ENCODE measurements around the gene PSENEN.
A peak's percentile ranks its signal among the peaks of the same experiment; 100 is the strongest.
"Not testable (repeated sequence)": the region's sequence is repeated elsewhere in the genome, so short reads cannot be mapped to it uniquely, and the experiment has no call there.

Gene PSENEN

DNA sequence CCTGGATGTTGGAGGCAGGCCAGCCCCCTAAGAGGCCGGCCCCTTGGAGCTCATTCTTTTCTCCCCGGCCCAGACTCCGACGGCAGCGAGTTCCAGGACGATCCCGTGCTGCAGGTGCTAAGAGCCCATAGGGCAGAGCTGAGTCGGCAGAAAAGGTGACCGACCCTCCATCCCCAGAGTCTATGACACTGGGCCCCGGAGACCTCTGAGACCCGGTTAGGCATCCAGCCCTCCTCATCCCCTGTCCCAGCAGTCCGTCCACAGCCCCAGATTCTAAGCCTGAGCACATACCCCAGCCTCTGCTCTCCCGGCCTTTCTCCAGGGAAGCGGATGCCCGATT lies 22.6 kb downstream of the PSENEN start:
- no peak for DNase-seq (ENCODE audit: low read depth in 1 of 2, low spot score in 1 of 2)

DNA sequence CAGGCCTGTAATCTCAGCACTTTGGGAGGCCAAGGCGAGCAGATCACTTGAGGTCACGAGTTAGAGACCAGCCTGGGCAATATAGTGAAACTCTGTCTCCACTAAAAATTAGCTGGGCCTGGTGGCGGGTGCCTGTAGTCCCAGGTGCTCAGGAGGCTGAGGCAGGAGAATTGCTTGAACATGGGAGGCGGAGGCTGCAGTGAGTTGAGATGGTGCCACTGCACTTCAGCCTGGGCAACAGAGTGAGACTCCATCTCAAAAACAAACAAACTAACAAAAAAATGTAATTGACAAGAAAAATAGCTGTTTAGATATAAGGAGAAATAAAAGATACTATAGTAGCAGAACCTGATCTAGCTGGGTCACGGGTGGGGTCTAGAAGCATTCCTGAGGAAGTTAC lies 26.9 kb downstream of the PSENEN start:
- not testable (repeated sequence) for DNase-seq (ENCODE audit: low read depth in 1 of 2, low spot score in 1 of 2)

DNA sequence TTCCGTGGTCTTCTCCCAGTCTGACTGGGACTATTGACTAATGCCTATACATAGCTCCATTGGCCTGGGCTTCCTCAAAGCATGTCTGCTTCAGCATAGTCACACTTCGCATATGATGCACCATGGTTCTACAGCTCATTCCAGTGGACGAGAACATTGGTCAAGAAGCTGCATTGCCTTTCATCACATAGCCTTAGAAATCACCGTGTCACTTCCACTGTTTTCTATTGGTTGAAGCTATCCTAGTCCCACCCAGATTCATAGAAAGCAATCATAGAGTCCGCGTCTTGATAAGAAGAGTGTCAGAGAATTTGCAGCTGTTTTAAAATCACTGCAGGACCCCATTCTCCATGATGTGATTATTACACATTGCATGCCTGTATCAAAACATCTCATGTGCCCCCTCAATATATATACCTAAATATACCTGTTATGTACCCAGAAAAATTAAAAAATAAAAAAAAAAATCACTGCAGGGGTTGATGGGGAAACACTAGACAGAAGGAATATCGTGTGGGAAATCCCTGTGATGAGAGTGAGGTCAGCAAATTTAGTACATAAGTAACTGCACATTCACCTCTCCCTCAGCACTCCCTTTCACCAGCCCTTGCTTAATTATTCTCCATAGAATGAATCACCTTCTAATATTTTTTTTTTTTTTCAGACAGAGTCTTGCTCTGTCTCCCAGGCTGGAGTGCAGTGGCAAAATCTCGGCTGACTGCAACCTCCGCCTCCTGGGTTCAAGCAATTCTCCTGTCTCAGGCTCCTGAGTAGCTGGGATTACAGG lies 27.8 kb downstream of the PSENEN start:
- DNase-seq (ENCODE audit: low read depth in 1 of 2, low spot score in 1 of 2) = no peak

DNA sequence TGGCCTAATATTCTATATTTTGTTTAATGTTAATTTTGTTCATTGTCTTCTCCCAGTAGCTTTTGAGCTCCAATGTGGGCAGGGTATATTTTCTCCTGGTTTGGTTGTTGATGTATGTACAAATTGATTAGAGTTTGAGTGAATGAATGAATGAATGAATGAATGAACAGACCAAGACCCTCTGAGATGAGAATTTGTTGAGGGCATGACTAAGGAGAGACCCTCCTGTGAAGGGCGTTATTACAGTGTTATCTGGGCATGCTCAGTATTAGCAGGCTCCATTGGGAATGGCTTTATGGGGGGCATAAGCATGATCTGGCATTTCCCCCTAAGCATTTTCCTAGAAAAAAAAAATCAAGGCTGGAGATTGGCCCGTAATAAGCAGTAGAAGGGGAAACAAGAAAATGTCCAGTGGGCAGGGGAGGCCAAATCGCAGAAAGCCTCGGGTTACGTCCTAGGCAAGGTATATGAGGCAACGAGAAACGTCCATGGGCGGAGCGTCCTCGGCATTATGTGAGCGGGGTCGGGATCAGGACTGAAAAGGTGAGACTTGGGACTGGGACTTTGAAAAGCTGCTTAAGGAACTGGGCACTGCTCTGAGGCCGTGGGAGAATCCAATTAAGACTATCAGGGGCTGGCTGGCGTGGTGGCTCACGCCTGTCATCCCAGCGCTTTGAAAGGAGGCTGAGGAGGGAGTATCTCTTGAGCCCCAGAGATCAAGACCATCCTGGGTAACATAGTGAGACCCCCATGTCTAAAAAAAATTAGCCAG lies 29.0 kb downstream of the PSENEN start:
- no peak for DNase-seq (ENCODE audit: low read depth in 1 of 2, low spot score in 1 of 2)

DNA sequence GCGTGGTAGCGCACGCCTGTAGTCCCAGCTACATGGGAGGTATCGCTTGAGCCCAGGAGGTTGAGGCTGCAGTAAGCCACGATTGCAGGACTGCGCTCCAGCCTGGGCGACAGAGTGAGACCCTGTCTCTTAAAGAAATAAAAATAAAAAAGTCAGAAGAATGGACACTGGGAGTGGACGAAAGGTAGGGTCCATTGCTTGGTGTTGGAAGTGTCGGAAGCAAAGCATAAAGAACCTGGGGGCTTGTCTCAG lies 29.5 kb downstream of the PSENEN start:
- no peak for DNase-seq (ENCODE audit: low read depth in 1 of 2, low spot score in 1 of 2)

DNA sequence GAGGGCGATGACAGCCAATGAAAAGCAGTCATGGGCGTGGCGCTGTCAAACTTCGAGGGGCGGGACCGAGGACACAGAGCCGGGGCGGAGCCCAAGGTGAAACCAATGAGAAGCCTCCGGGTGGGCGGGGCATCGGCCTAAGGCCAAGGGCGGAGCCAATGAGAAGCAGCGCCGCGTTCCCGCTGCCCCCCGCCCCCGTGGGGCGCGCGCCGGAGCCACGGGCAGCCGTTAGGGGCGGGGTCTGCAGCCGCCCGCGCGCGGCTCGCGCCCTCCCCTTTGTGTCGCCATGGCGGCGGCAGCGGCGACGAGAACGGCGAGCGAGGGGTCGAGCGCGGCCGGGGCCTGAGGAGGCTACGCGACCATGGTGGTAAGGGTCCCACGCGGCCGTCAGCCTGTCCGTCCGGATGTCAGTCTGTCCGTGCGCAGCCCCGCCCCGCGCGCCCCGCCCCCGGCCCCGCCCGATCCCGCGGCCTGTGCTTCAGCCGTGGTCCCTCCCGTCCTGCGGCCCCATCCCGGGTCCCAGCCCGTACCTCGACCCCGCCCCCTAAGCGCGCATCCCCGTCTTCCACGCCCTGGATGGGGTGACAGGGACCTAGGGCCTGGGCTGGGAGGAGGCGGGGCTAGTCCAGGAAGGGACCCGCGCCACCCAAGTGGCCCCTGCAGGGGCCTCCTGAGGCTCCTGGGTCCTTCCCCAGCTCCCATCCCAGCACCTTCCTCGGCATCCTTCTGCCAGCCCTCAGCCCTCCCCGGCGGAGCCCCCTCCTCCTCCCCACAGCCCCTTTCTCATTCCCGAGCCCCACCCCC lies 30.0 kb downstream of the PSENEN start, which contains the start of gene ARHGAP33:
Gene ARHGAP33 (plus strand): TSS at position 267 of the 804 bp plus-strand sequence. CDS start 95 bp downstream, at position 362.
- DNase-seq (ENCODE audit: low read depth in 1 of 2, low spot score in 1 of 2) = peak; percentile 95 to 96

DNA sequence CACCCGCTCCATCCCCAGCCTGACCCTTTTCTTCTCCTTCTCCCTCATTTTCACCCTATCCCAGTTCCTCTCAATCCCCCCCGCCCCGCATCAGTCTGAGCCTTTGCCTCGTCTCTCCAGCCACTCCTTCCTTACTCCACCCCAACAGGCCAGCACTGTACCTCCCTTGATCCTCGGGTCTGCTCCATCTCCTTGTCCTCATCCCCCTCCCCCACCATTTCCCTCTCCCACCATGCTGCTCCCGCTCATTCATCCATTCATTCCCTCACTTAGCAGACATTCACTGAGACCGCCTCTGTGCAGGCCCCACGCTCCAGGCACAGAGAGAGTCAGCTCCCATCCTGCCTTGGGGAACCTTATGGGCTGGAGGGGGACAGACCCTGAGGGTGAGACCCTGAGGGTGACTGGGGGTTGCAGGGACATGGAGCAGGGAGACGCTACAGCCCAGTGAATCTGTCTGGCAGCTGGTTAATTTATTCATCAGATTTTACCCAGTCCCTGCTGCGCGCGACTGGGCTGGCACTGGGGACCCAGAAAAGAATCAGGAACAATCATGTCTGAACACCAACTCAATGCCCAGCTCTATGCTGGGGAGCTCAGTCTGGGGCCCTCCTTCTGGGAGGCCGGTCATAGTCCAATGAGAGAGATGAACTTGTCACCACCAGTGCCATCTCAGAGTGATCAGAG lies 30.8 kb downstream of the PSENEN start:
- no peak for DNase-seq (ENCODE audit: low read depth in 1 of 2, low spot score in 1 of 2)

DNA sequence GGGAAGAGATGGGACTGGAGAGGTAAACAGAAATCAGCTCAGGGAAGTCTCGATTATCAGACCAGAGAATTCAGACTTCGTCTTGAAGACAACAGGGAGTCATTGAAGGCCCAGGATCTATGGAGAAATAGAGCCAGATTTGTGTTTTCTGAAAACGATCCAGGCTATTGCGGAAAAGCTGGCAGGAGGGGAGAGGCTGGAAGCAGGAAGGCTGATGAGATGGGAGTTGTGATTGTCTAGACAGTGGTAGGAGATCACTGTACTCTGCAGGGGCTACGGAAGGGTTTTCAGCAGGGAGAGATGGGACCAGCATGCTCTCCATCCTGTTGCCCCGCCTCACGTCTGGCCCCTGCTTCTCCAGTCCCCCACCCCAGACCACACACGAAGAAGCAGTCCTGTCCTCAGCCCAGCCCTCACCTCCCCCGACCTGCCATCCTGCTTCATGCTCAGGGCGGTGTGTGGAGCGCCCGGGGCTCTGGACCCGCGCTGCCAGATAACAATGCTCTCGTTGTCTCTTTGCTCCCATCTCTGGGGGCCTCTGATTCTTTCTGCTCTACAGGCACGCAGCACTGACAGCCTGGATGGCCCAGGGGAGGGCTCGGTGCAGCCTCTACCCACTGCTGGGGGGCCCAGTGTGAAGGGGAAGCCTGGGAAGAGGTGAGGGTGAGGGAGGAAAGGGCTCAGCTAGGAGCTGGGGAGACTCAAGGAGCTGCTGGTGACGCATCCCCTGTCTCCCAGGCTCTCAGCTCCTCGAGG lies 31.8 kb downstream of the PSENEN start:
- no peak for DNase-seq (ENCODE audit: low read depth in 1 of 2, low spot score in 1 of 2)

DNA sequence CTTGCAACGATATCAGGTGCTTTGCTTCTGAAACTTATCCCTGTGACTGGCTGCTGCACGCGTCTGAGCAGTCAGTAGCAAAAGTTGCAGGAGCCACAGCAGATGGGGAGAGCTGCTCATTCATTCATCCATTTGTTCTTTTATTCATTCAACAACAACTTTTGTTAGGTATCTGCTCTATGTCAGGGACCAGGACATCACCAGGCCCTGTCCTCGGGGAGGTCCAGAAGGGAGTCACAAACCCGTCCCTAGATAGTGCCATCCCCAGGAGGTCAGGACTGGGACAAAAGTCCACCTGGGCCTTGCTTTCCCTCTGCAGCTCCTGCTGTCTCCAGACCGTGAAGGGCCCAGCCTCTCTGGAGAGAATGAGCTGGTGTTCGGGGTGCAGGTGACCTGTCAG lies 32.5 kb downstream of the PSENEN start:
- no peak for DNase-seq (ENCODE audit: low read depth in 1 of 2, low spot score in 1 of 2)

DNA sequence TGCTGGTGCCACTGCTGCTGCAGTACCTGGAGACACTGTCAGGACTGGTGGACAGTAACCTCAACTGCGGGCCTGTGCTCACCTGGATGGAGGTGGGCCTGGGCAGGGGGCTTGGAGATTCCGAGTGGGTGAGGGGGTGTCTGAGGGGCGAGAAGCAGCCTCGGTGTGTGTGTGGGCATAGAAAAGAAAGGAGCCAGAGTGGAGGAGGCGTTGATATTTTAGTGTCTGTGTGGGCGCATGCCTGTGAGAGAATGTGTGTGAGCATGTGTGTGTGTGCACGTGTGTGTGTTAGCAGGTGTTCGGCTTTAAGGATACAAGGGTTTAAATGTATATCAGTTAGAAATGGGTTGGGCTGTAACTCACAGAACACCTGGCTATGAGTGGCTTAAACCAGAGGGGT lies 33.6 kb downstream of the PSENEN start:
- no peak for DNase-seq (ENCODE audit: low read depth in 1 of 2, low spot score in 1 of 2)

DNA sequence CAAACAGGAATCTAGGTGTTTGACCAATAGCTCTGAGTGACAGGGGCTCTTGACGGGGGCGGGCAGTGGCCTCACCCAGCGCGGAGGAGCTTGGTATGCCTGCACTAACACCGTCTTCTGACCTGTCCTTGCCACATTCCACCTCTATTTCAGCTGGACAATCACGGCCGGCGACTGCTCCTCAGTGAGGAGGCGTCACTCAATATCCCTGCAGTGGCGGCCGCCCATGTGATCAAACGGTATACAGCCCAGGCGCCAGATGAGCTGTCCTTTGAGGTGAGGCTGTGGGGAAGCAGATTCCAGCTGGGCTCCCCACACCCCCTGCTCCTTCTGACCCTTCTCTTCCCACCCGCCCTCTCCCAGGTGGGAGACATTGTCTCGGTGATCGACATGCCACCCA lies 34.6 kb downstream of the PSENEN start:
- DNase-seq (ENCODE audit: low read depth in 1 of 2, low spot score in 1 of 2) = no peak

DNA sequence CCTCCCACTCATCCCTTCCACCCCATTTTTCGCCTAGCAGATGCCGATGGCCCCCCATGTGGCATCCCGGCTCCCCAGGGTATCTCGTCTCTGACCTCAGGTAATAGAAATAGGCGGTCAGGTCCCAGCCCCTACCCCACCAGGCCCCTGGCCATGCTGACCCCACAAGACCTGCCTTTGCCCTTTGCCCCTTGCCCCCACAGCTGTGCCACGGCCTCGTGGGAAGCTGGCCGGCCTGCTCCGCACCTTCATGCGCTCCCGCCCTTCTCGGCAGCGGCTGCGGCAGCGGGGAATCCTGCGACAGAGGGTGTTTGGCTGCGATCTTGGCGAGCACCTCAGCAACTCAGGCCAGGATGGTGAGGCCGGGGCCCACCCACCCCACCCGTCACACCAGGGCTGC lies 35.3 kb downstream of the PSENEN start:
- no peak for DNase-seq (ENCODE audit: low read depth in 1 of 2, low spot score in 1 of 2)

DNA sequence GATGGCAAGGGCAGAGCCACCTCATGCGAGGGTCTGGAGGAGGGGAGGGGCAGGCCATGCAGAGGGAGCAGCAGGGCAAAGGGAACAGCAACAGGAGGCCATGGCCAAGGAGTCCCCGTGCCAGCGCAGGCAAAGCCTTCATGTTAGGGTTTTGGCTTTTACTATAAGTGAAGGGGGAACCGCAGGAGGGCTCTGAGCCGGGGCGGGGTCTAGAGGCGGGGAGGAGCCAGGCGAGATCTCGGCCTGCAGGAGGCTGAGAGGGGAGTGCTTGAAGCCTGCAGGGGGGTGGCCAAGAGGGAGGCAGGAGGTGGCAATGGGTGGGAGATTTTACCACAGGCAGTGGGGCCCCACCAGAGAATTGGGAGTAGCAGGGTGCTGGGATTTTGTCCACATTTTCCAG lies 36.2 kb downstream of the PSENEN start:
- DNase-seq (ENCODE audit: low read depth in 1 of 2, low spot score in 1 of 2) = no peak

DNA sequence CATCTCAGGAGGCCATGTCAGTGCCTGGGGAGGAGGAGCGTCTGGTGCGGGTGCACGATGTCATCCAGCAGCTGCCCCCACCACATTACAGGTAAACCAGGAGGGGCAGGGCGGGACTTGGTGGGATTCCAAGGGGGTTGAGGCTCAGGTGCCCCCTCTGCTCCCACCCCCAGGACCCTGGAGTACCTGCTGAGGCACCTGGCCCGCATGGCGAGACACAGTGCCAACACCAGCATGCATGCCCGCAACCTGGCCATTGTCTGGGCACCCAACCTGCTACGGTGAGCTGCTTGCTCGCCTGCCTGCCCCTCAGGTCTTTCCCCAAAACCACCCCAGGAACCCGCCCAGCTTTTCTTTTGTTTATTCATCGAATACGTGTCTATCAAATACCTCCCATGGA lies 37.1 kb downstream of the PSENEN start:
- DNase-seq (ENCODE audit: low read depth in 1 of 2, low spot score in 1 of 2) = no peak

DNA sequence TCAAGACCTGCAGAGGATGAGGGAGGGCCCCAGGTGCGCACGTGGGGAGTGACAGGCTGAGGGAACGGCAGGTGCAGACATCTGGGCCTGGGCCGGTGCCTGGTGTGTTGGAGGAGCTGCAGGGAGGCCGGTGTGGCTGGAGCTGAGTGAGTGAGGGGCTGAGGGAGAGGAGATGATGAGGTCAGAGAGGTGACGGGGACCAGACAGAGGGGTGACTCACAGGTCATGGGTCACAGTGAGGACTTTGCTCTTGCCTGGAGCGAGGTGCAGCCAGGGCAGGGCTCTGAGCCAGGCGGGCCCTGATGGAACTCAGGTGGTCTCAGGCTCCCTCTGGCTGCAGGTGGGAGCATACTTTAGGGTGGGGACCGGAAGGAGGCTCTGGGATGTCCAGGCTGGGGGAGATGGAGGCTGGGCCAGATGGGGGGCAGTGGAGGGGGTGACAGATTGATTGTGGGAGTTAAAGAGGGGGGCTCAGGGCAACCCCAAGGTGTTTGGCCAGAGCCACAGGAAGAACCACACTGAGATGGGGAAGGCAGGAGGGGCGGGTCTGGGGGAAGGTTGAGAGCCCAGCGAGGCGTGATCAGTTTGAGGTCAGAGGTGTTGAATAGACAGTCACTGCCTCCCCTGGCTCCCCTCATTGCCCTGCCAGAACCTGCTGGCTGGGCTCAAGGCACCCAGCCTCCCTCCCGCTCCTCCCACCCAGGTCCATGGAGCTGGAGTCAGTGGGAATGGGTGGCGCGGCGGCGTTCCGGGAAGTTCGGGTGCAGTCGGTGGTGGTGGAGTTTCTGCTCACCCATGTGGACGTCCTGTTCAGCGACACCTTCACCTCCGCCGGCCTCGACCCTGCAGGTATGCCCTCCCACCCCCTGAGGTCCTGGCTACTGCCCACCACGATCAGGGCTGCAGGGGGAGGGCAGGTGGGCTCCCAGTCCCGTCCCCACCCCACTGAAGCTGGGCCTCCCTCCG lies 38.3 kb downstream of the PSENEN start:
- no peak for DNase-seq (ENCODE audit: low read depth in 1 of 2, low spot score in 1 of 2)

DNA sequence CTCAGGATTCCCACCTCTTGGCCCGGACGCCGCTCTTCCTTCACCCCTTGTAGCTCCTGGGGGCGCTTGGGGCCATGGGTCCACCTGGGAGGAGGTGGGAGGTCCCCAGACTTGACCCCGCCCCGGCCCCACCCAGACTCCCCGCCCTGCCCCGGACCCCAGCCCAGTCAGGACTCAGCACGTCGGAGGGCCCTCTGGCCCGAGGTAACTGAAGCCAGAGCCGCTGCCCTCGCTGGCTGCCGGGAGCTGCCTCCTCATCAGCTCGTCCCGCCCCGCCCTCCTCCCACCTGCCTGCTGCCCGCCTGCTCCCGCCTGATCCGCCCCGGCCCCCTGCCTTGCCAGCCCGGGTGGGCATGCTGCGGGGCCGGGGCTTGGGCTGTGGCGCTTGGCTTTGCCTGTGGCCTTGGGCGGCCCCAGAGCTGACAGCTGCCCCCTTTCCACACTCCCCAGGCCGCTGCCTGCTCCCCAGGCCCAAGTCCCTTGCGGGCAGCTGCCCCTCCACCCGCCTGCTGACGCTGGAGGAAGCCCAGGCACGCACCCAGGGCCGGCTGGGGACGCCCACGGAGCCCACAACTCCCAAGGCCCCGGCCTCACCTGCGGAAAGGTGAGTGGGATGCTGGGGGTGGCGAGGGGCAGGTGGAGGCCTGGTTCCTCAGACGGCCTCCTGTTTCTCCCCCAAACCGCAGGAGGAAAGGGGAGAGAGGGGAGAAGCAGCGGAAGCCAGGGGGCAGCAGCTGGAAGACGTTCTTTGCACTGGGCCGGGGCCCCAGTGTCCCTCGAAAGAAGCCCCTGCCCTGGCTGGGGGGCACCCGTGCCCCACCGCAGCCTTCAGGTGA lies 39.3 kb downstream of the PSENEN start:
- no peak for DNase-seq (ENCODE audit: low read depth in 1 of 2, low spot score in 1 of 2)

DNA sequence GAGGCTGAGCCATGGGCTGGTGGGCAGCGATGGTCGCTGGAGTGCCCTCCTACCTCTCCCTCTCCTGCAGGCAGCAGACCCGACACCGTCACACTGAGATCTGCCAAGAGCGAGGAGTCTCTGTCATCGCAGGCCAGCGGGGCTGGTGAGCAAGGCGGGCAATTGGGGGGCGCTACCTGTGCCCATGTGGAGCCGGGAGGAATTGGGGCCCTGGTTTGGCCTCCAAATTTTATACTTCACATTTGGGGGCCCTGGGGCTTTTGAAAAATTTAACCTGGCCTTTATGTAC lies 39.8 kb downstream of the PSENEN start:
- DNase-seq (ENCODE audit: low read depth in 1 of 2, low spot score in 1 of 2) = no peak

DNA sequence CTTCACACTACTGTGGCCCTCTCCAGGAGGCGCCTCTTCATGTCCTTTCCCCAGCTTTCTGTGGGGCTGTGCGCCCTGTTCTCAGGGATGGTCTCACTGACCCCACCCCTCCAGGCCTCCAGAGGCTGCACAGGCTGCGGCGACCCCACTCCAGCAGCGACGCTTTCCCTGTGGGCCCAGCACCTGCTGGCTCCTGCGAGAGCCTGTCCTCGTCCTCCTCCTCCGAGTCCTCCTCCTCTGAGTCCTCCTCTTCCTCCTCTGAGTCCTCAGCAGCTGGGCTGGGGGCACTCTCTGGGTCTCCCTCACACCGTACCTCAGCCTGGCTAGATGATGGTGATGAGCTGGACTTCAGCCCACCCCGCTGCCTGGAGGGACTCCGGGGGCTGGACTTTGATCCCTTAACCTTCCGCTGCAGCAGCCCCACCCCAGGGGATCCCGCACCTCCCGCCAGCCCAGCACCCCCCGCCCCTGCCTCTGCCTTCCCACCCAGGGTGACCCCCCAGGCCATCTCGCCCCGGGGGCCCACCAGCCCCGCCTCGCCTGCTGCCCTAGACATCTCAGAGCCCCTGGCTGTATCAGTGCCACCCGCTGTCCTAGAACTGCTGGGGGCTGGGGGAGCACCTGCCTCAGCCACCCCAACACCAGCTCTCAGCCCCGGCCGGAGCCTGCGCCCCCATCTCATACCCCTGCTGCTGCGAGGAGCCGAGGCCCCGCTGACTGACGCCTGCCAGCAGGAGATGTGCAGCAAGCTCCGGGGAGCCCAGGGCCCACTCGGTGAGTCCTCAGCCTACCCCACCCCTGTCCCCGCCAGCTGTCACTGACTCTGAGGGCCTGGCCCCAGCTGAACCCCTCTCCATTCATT lies 41.1 kb downstream of the PSENEN start:
- no peak for DNase-seq (ENCODE audit: low read depth in 1 of 2, low spot score in 1 of 2)

Measured in activated T-helper 1 cell treated with anti-CD3 and anti-CD28 coated beads, Interleukin-2, amount 50 U/mL, for 16 hours (primary cell).